DOHH2 (cell line): ENCODE data around the gene SCAP.

Experiments
- EZH2phosphoT487 ChIP-seq: fragments of 200-600 bp; sonication (generic); IDR thresholded peaks from 2 replicates; pipeline ENCODE4 v1.6.1; 2017; ENCODE audit warnings: borderline replicate concordance, mild to moderate bottlenecking, antibody characterized with exemption, low read length, moderate library complexity, mixed read lengths
- TF ChIP-seq, protein P1 (sequence below): fragments of 200-600 bp; sonication (generic); IDR thresholded peaks from one replicate; pipeline ENCODE4 v1.5.1; 2014; ENCODE audit warnings: antibody characterized with exemption, mild to moderate bottlenecking, low read depth, low read length; ENCODE audit not compliant: poor library complexity, severe bottlenecking

DNA sequence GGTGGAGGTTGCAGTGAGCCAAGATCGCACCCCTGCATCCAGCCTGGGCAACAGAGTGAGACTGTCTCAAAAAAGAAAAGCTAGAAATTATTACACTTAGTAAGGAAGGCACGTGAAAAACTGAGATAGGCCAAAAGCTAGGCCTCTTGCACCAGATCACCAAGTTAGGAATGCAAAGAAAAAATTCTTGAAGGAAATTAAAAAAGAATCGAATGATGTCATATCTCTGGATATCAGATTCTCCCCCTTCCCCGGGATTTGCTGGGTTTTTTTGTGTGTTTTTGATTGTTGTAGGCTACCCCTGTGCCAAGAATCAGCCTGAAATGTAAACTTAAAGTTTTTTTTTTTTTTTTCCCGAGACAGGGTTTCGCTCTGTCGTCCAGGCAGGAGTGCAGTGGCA is 77.5 kb downstream of the SCAP start:
- TF ChIP-seq, protein P1, sequence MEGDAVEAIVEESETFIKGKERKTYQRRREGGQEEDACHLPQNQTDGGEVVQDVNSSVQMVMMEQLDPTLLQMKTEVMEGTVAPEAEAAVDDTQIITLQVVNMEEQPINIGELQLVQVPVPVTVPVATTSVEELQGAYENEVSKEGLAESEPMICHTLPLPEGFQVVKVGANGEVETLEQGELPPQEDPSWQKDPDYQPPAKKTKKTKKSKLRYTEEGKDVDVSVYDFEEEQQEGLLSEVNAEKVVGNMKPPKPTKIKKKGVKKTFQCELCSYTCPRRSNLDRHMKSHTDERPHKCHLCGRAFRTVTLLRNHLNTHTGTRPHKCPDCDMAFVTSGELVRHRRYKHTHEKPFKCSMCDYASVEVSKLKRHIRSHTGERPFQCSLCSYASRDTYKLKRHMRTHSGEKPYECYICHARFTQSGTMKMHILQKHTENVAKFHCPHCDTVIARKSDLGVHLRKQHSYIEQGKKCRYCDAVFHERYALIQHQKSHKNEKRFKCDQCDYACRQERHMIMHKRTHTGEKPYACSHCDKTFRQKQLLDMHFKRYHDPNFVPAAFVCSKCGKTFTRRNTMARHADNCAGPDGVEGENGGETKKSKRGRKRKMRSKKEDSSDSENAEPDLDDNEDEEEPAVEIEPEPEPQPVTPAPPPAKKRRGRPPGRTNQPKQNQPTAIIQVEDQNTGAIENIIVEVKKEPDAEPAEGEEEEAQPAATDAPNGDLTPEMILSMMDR: no peak
- TF ChIP-seq EZH2phosphoT487: no peak
